Glutamatergic neuron (in vitro differentiated cells): ENCODE measurements around the gene TMEM61. TPM values are rescaled to one million over a fixed set of nuclear protein-coding genes. Genes with fewer than 3 reads are reported as not detected.
"Not testable (repeated sequence)": the region's sequence is repeated elsewhere in the genome, so short reads cannot be mapped to it uniquely, and the experiment has no call there.

Source experiments
- DNase-seq: peaks from one replicate; pipeline ENCODE4 v3.0.0; 2022
- H3K27ac Mint-ChIP-seq: one replicate; pipeline ENCODE4 v1.8.0; 2020; ENCODE audit warnings: mild to moderate bottlenecking, mixed read lengths, inconsistent platforms; ENCODE audit not compliant: unreplicated experiment
- H3K27me3 Mint-ChIP-seq: one replicate; pipeline ENCODE4 v1.8.0; 2020; ENCODE audit warnings: mild to moderate bottlenecking, moderate library complexity, mixed read lengths, inconsistent platforms; ENCODE audit not compliant: unreplicated experiment
- H3K36me3 Mint-ChIP-seq: one replicate; pipeline ENCODE4 v1.8.0; 2020; ENCODE audit warnings: mild to moderate bottlenecking, mixed read lengths, inconsistent platforms; ENCODE audit not compliant: unreplicated experiment
- H3K4me1 Mint-ChIP-seq: one replicate; pipeline ENCODE4 v1.8.0; 2020; ENCODE audit warnings: mild to moderate bottlenecking, low read depth, mixed read lengths, inconsistent platforms; ENCODE audit not compliant: unreplicated experiment
- H3K4me3 Mint-ChIP-seq: one replicate; pipeline ENCODE4 v1.8.0; 2020; ENCODE audit warnings: mild to moderate bottlenecking, mixed read lengths, inconsistent platforms; ENCODE audit not compliant: unreplicated experiment
- H3K9me3 Mint-ChIP-seq: one replicate; pipeline ENCODE4 v1.8.0; 2020; ENCODE audit warnings: mild to moderate bottlenecking, moderate library complexity, mixed read lengths, inconsistent platforms; ENCODE audit not compliant: unreplicated experiment
- long read RNA-seq: library from polyadenylated mRNA; unstranded; transcript quantifications from one replicate; pipeline ENCODE4 v2.0.0, GENCODE V29; 2020; ENCODE audit not compliant: unreplicated experiment
- total RNA-seq: library from RNA; stranded (reverse); fragmentation: NEBNext Ultra II Directional; extraction: Animal tissue kit (Norgen Biotek cat#: 25700); gene quantifications from one replicate; pipeline ENCODE4 v1.2.1, GENCODE V29; 2021; ENCODE audit not compliant: unreplicated experiment
- TF ChIP-seq, protein P1 (sequence below): fragments of 200-600 bp; sonication (generic); IDR thresholded peaks from one replicate; pipeline ENCODE4 v1.5.0; 2021; ENCODE audit not compliant: partially characterized antibody, unreplicated experiment

Gene TMEM61
- not detected for total RNA-seq
- long read RNA-seq: 0 reads

DNA sequence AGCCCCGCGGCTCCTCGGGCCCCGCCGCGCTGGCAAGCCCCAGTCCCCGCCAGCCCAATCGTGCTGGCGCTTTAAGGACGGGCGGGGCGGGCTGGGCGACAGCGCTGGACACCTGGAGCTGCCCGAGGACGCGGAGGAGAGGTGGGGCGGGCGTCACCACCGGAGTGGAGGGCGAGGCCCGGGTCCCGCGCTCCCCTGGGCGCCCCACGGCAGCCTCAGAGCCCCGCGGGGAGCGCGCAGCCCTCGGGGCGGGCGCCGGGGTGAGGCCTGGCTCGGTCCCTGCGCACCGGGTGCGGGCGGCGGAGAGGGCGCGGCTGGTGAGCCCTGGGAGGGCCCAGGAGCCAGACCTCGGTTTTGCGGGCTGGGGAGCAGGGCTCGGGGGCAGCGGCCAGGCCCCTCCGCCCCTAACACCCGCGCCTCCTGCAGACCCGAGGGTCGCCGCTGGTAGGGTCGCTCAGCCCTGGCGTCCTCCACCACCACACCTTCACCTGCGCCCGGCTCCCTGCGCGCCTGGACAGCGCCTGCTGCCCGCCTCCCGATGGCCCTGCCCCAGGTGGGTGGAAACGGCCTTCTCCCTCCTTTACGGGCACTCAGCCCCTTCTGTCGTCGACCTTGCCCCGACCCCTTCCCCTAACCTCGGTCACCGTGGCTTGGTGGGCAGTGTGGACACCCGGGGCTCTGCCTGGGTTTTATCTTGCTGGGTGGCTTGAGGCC is at the start of gene TMEM61:
TSS of gene TMEM61 (plus strand) at position 101 of the 714 bp plus-strand sequence. CDS start at position 539, 438 bp downstream.
- no peak within 1 kb of the TSS for H3K27ac Mint-ChIP-seq
- TF ChIP-seq, protein P1, sequence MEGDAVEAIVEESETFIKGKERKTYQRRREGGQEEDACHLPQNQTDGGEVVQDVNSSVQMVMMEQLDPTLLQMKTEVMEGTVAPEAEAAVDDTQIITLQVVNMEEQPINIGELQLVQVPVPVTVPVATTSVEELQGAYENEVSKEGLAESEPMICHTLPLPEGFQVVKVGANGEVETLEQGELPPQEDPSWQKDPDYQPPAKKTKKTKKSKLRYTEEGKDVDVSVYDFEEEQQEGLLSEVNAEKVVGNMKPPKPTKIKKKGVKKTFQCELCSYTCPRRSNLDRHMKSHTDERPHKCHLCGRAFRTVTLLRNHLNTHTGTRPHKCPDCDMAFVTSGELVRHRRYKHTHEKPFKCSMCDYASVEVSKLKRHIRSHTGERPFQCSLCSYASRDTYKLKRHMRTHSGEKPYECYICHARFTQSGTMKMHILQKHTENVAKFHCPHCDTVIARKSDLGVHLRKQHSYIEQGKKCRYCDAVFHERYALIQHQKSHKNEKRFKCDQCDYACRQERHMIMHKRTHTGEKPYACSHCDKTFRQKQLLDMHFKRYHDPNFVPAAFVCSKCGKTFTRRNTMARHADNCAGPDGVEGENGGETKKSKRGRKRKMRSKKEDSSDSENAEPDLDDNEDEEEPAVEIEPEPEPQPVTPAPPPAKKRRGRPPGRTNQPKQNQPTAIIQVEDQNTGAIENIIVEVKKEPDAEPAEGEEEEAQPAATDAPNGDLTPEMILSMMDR: no peak
- H3K27me3 Mint-ChIP-seq: peaks cover 12% of the 10 kb centered on the region
- peaks cover 5% of the 10 kb centered on the region for H3K4me1 Mint-ChIP-seq
- no peak for DNase-seq
- H3K9me3 Mint-ChIP-seq: peaks cover 2% of the 10 kb centered on the region
- peak within 1 kb of the TSS; percentile 67 for H3K4me3 Mint-ChIP-seq
- no peaks in the 10 kb centered on the region for H3K36me3 Mint-ChIP-seq

GRCh38 chr1:54931275-54931840 is 49.1 kb upstream of the TMEM61 start:
- no peak for DNase-seq
- Mint-ChIP-seq H3K4me1 (no peaks in the 10 kb centered on the region), H3K36me3 (peaks cover 5% of the 10 kb centered on the region), H3K27ac (no peak overlapping the region), H3K27me3 (no peaks in the 10 kb centered on the region), H3K4me3 (no peak overlapping the region), H3K9me3 (peaks cover 2% of the 10 kb centered on the region)
- TF ChIP-seq, protein P1: no peak

GRCh38 chr1:54934081-54934480 is 46.3 kb upstream of the TMEM61 start:
- not testable (repeated sequence) for H3K4me3 Mint-ChIP-seq, H3K27ac Mint-ChIP-seq, H3K4me1 Mint-ChIP-seq, DNase-seq, H3K27me3 Mint-ChIP-seq, H3K36me3 Mint-ChIP-seq, H3K9me3 Mint-ChIP-seq

DNA sequence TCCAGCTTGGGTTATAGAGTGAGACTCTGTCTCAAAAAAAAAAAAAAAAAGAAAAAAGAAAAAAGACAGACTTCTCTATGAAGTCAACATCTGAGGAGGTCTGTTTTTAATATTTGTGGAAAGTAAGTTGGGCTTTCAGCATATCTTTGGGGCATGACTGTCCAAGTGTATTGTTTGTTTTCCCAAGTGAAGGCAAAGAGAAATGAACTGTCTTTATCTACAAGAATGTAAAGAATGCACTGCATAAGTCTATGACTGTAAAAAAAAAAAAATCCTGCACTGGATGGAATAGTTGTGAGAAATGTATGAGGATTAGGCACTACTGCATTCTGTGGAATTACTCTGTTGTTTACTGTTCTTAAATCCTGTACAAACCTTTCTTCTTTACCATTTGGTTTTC is 45.6 kb upstream of the TMEM61 start:
- no peaks in the 10 kb centered on the region for H3K4me1 Mint-ChIP-seq
- DNase-seq: no peak
- peaks cover 3% of the 10 kb centered on the region for H3K27me3 Mint-ChIP-seq
- TF ChIP-seq, protein P1: no peak
- H3K9me3 Mint-ChIP-seq: peaks cover 2% of the 10 kb centered on the region
- H3K27ac Mint-ChIP-seq: no peak overlapping the region
- no peak overlapping the region for H3K4me3 Mint-ChIP-seq
- H3K36me3 Mint-ChIP-seq: peaks cover 5% of the 10 kb centered on the region

GRCh38 chr1:54936791-54937190 is 43.6 kb upstream of the TMEM61 start:
- Mint-ChIP-seq H3K9me3 (no peaks in the 10 kb centered on the region), H3K27ac (no peak overlapping the region), H3K36me3 (peaks cover 5% of the 10 kb centered on the region), H3K27me3 (peaks cover 3% of the 10 kb centered on the region), H3K4me3 (no peak overlapping the region), H3K4me1 (no peaks in the 10 kb centered on the region)
- TF ChIP-seq, protein P1: no peak
- no peak for DNase-seq
